SK-N-SH treated with all-trans-retinoic acid at 6 μM for 48 hours (cell line): ENCODE results near the gene TEX26.

Source experiments
- ATAC-seq: fragments of 200-7000 bp; cut with Tn5 transposase; 3 replicates; pipeline ENCODE4 v1.9.1; 2020; ENCODE audit warnings: mild to moderate bottlenecking, moderate library complexity
- BACH2 ChIP-seq: fragments of 250-450 bp; sonication (Bioruptor Pico); IDR thresholded peaks from 2 replicates; pipeline ENCODE4 v1.9.0; 2021; ENCODE audit warnings: mild to moderate bottlenecking, borderline replicate concordance
- ESRRG ChIP-seq: fragments of 250-450 bp; sonication (Bioruptor Pico); IDR thresholded peaks from 2 replicates; pipeline ENCODE4 v1.6.1; 2021; ENCODE audit warnings: mild to moderate bottlenecking
- GLIS3 ChIP-seq: fragments of 250-450 bp; sonication (Bioruptor Pico); IDR thresholded peaks from 2 replicates; pipeline ENCODE4 v1.5.0; 2020; ENCODE audit warnings: mild to moderate bottlenecking, moderate library complexity
- ISL1 ChIP-seq: fragments of 250-450 bp; sonication (Bioruptor Pico); IDR thresholded peaks from 2 replicates; pipeline ENCODE4 v2.1.2; 2022; ENCODE audit warnings: mild to moderate bottlenecking, moderate library complexity
- PATZ1 ChIP-seq: fragments of 250-450 bp; sonication (Bioruptor Pico); IDR thresholded peaks from 2 replicates; pipeline ENCODE4 v1.8.0; 2020; ENCODE audit warnings: mild to moderate bottlenecking, moderate library complexity, borderline replicate concordance
- POU6F1 ChIP-seq: fragments of 250-450 bp; sonication (Bioruptor Pico); IDR thresholded peaks from 2 replicates; pipeline ENCODE4 v1.8.0; 2021; ENCODE audit warnings: low read depth, mild to moderate bottlenecking, moderate library complexity, borderline replicate concordance
- PPARA ChIP-seq: fragments of 250-450 bp; sonication (Bioruptor Pico); IDR thresholded peaks from 2 replicates; pipeline ENCODE4 v1.5.0; 2020; ENCODE audit warnings: mild to moderate bottlenecking, borderline replicate concordance
- RARB ChIP-seq: fragments of 250-450 bp; sonication (Bioruptor Pico); IDR thresholded peaks from 2 replicates; pipeline ENCODE4 v1.8.0; 2021; ENCODE audit warnings: mild to moderate bottlenecking, moderate library complexity
- ZC3H10 ChIP-seq: fragments of 250-450 bp; sonication (Bioruptor Pico); IDR thresholded peaks from 2 replicates; pipeline ENCODE4 v1.5.1; 2021; ENCODE audit warnings: mild to moderate bottlenecking, moderate library complexity
- ZFP3 ChIP-seq: fragments of 250-450 bp; sonication (Bioruptor Pico); IDR thresholded peaks from 2 replicates; pipeline ENCODE4 v1.5.0; 2020; ENCODE audit warnings: mild to moderate bottlenecking, moderate library complexity
- ZFP30 ChIP-seq: fragments of 450-650 bp; formaldehyde crosslinking; IDR thresholded peaks from 2 replicates; pipeline ENCODE4 v1.5.0; 2022; ENCODE audit warnings: mild to moderate bottlenecking, moderate library complexity
- ZNF565 ChIP-seq: fragments of 450-650 bp; formaldehyde crosslinking; conservative IDR thresholded peaks from 2 replicates; pipeline ENCODE4 v1.5.0; 2020; ENCODE audit warnings: low read depth, mild to moderate bottlenecking, moderate library complexity
- ZNF70 ChIP-seq: fragments of 450-650 bp; formaldehyde crosslinking; IDR thresholded peaks from 2 replicates; pipeline ENCODE4 v1.5.0; 2020; ENCODE audit warnings: mild to moderate bottlenecking, moderate library complexity
- ZNF8 ChIP-seq: fragments of 450-650 bp; formaldehyde crosslinking; IDR thresholded peaks from 2 replicates; pipeline ENCODE4 v1.5.0; 2020; ENCODE audit warnings: mild to moderate bottlenecking, moderate library complexity
- TF ChIP-seq, protein P1 (sequence below): fragments of 250-450 bp; sonication (Bioruptor Pico); IDR thresholded peaks from 2 replicates; pipeline ENCODE4 v1.5.1; 2021; ENCODE audit warnings: mild to moderate bottlenecking, moderate library complexity
- TF ChIP-seq, protein P2 (sequence below): fragments of 250-450 bp; sonication (Bioruptor Pico); IDR thresholded peaks from 2 replicates; pipeline ENCODE4 v1.5.1; 2020; ENCODE audit warnings: low read depth, mild to moderate bottlenecking, moderate library complexity
- TF ChIP-seq, protein P3 (sequence below): fragments of 250-450 bp; sonication (Bioruptor Pico); IDR thresholded peaks from 2 replicates; pipeline ENCODE4 v1.5.0; 2020; ENCODE audit warnings: mild to moderate bottlenecking, moderate library complexity

TEX26 gene

GRCh38 chr13:31009166-31009565, 76.7 kb downstream of the TEX26 start:
- TF ChIP-seq RARB (CRISPR knock-in tag) (no peak), ISL1 (CRISPR knock-in tag) (no peak), ZNF8 (CRISPR knock-in tag) (no peak), ZC3H10 (CRISPR knock-in tag) (no peak), ESRRG (CRISPR knock-in tag) (no peak)
- TF ChIP-seq, protein P1, sequence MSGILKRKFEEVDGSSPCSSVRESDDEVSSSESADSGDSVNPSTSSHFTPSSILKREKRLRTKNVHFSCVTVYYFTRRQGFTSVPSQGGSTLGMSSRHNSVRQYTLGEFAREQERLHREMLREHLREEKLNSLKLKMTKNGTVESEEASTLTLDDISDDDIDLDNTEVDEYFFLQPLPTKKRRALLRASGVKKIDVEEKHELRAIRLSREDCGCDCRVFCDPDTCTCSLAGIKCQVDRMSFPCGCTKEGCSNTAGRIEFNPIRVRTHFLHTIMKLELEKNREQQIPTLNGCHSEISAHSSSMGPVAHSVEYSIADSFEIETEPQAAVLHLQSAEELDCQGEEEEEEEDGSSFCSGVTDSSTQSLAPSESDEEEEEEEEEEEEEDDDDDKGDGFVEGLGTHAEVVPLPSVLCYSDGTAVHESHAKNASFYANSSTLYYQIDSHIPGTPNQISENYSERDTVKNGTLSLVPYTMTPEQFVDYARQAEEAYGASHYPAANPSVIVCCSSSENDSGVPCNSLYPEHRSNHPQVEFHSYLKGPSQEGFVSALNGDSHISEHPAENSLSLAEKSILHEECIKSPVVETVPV (CRISPR knock-in tag) = no peak
- TF ChIP-seq, protein P2, sequence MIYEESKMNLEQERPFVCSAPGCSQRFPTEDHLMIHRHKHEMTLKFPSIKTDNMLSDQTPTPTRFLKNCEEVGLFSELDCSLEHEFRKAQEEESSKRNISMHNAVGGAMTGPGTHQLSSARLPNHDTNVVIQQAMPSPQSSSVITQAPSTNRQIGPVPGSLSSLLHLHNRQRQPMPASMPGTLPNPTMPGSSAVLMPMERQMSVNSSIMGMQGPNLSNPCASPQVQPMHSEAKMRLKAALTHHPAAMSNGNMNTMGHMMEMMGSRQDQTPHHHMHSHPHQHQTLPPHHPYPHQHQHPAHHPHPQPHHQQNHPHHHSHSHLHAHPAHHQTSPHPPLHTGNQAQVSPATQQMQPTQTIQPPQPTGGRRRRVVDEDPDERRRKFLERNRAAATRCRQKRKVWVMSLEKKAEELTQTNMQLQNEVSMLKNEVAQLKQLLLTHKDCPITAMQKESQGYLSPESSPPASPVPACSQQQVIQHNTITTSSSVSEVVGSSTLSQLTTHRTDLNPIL (CRISPR knock-in tag) = no peak
- TF ChIP-seq, protein P3, sequence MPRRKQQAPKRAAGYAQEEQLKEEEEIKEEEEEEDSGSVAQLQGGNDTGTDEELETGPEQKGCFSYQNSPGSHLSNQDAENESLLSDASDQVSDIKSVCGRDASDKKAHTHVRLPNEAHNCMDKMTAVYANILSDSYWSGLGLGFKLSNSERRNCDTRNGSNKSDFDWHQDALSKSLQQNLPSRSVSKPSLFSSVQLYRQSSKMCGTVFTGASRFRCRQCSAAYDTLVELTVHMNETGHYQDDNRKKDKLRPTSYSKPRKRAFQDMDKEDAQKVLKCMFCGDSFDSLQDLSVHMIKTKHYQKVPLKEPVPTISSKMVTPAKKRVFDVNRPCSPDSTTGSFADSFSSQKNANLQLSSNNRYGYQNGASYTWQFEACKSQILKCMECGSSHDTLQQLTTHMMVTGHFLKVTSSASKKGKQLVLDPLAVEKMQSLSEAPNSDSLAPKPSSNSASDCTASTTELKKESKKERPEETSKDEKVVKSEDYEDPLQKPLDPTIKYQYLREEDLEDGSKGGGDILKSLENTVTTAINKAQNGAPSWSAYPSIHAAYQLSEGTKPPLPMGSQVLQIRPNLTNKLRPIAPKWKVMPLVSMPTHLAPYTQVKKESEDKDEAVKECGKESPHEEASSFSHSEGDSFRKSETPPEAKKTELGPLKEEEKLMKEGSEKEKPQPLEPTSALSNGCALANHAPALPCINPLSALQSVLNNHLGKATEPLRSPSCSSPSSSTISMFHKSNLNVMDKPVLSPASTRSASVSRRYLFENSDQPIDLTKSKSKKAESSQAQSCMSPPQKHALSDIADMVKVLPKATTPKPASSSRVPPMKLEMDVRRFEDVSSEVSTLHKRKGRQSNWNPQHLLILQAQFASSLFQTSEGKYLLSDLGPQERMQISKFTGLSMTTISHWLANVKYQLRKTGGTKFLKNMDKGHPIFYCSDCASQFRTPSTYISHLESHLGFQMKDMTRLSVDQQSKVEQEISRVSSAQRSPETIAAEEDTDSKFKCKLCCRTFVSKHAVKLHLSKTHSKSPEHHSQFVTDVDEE (CRISPR knock-in tag) = no peak
- ATAC-seq = no peak

DNA sequence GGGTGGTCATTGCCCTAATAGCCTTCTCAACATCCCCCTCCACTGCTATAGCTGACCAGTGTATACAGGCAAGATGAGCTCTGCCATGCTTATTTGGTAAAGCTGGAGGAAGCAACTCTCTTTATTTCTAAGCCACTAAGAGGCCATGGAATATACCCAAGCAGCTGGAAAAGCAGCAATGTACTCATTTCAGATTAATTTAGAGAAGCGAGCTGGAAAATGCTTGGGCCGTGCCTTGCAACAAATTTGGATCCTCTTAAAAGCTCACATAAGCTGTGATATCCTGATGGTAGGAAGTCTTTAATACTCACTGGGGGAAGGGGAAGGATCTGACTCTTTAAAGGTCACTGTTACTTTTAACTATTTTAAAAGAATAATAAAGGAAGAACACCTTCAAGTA, 77.8 kb downstream of the TEX26 start:
- TF ChIP-seq ZFP30 (no peak), POU6F1 (CRISPR knock-in tag) (no peak), ISL1 (CRISPR knock-in tag) (no peak)
- TF ChIP-seq, protein P1 (CRISPR knock-in tag) = no peak
- TF ChIP-seq, protein P2 (CRISPR knock-in tag) = no peak
- ATAC-seq = no peak

DNA sequence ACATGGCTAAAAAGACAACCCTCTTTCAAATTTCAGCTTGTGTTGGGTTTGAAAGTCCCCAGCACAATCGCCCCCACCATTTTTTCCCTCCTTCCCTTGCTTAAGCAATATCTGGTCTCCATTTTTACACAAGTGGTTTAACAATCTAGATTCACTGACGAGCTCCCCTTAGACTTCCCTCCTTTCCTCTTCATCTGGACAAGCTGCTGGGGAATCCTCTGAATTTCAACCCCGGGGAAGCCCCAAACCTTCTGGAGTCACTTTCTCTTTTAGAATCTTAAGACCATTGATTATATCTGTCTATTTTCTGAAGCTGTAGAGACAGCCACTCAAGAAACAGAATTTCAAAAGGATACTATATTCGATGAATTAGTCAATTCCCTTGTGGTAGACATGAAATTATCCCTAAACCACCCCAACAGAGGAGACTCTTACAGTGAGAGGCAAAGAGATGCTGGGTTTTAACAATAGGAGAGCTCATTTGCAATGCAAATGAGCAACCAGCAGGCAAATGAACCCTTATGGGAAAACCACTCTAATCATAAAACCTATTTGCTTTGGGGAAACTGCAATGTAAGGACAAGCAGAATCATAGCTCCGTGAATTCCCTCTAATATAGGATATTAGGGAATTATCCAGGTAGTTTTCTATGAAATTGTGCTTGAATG, 78.9 kb downstream of the TEX26 start:
- no peak for ATAC-seq
- TF ChIP-seq RARB (CRISPR knock-in tag) (no peak), ZNF565 (CRISPR knock-in tag) (no peak), PPARA (CRISPR knock-in tag) (no peak), BACH2 (no peak), ZFP3 (no peak), ZNF70 (CRISPR knock-in tag) (no peak), PATZ1 (CRISPR knock-in tag) (no peak), GLIS3 (CRISPR knock-in tag) (no peak)
- TF ChIP-seq, protein P2 (CRISPR knock-in tag) = no peak
